HG03558 (cell line): Measurements from ENCODE around the gene ADCY2.

Experiments
- ATAC-seq: cut with Tn5 transposase; IDR thresholded peaks from one replicate; pipeline ENCODE4 v1.9.1; 2021; ENCODE audit warnings: moderate number of reproducible peaks; ENCODE audit not compliant: unreplicated experiment; ENCODE audit errors: extremely low read depth

Gene ADCY2

GRCh38 chr5:7875151-7875550, 479.2 kb downstream of the ADCY2 start:
- no peak for ATAC-seq

DNA sequence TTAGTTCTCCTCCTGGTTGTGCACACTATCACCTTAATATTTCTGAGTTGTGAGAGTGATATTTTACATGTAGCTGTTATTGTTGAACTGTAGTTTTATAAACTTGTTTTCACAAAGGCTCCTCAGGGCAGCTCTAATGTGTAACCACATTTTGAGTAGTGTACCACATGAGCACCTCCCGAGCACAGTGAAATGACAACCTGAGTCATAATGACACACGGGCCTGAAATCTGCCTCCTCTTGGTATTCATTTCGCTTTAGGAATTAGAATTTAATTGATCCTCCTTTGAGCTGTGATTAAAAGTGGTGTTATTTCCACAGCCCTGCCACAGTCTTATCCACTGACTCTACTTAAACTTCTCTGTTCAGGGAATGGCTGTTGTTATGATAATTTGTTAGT, 480.9 kb downstream of the ADCY2 start:
- no peak for ATAC-seq

DNA sequence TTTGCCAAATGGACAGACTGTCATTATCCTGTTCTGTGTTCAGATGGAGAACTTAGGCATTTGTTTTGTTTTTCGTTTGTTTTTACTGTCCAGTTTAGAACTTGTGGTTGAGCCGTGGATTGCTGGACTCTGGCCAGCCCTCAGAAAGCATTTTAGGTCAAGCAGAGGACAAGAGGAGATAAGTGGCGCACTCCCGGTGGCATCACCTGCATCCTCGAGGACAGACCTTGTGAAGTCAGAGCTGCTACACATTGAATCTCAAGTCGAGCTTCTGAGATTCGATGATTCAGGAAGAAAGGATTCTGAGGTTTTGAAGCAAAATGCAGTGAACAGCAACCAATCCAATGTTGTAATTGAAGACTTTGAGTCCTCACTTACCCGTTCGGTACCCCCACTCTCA, 481.9 kb downstream of the ADCY2 start:
- no peak for ATAC-seq

DNA sequence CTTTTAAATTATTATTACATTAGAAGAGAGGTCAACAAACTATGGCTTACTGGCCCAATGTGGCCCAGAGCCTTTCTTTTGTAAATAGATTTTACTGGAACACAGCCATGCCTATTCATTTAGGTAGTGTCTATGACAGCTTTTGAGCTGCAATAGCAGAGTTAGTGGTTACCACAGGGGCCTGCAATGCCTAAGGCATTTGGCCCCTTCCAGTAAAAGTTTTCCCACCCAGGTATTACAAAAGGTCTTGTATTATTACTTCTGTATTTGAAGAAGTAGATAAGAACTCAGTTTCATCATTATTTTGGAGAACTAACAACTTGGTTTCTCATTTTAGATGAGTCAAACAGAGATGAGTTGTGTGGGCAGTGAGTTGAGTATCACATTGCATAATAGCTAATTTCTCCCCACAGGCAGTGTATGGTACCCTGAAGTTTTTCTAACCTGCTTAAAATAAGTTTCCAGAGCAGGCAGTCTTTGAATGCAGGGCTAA, 482.5 kb downstream of the ADCY2 start:
- ATAC-seq = peak; percentile 98
